HepG2 (cell line): ENCODE results near the gene DAD1.

Source experiments
- POLR2AphosphoS5 ChIP-seq: IDR thresholded peaks from 2 replicates; pipeline ENCODE4 v1.6.1; 2012; ENCODE audit warnings: low read depth, low read length
- XBP1 ChIP-seq: sonication (generic); formaldehyde crosslinking; IDR thresholded peaks from 2 replicates; pipeline ENCODE4 v1.5.0; 2020; ENCODE audit warnings: missing genetic modification reagents
- TF ChIP-seq, protein P1 (sequence below), 2 experiments: IDR thresholded peaks; 2 replicates each; pipeline ENCODE4 v1.6.1; 2011 to 2012; ENCODE audit warnings: low read length in 2 of 2, borderline replicate concordance in 1 of 2, low read depth in 1 of 2, mild to moderate bottlenecking in 1 of 2, moderate library complexity in 1 of 2
- TF ChIP-seq, protein P2 (sequence below), 2 experiments: sonication (generic) in 1 of 2; formaldehyde crosslinking in 1 of 2; IDR thresholded peaks; 2 replicates each; pipeline versions ENCODE4 v1.5.1 to v1.6.1; 2011 to 2020; ENCODE audit warnings: borderline replicate concordance in 1 of 2, low read depth in 1 of 2, low read length in 1 of 2, mild to moderate bottlenecking in 1 of 2, missing genetic modification reagents in 1 of 2, moderate library complexity in 1 of 2
- TF ChIP-seq, protein P3 (sequence below): sonication (generic); formaldehyde crosslinking; IDR thresholded peaks from 2 replicates; pipeline ENCODE4 v1.5.0; 2020; ENCODE audit warnings: mild to moderate bottlenecking, missing genetic modification reagents, moderate library complexity

DNA sequence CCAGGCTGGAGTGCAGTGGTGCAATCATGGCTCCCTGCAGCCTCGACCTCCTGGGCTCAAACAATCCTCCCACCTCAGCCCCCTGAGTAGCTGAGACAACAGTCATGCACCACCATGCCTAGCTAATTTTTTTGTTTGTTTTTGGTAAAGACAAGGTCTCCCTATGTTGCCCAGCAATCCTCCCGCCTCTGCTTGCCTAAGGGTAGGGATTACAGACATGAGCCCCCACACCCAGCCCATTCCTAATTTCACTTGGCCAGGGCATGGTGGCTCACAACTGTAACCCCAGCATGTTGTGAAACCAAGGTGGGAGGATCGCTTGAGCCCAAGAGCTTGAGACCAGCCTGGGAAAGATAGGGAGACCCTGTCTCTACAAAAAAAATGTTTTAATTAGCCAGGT, 9.1 kb downstream of the DAD1 start:
- no peak for TF ChIP-seq POLR2AphosphoS5
- TF ChIP-seq, protein P1, sequence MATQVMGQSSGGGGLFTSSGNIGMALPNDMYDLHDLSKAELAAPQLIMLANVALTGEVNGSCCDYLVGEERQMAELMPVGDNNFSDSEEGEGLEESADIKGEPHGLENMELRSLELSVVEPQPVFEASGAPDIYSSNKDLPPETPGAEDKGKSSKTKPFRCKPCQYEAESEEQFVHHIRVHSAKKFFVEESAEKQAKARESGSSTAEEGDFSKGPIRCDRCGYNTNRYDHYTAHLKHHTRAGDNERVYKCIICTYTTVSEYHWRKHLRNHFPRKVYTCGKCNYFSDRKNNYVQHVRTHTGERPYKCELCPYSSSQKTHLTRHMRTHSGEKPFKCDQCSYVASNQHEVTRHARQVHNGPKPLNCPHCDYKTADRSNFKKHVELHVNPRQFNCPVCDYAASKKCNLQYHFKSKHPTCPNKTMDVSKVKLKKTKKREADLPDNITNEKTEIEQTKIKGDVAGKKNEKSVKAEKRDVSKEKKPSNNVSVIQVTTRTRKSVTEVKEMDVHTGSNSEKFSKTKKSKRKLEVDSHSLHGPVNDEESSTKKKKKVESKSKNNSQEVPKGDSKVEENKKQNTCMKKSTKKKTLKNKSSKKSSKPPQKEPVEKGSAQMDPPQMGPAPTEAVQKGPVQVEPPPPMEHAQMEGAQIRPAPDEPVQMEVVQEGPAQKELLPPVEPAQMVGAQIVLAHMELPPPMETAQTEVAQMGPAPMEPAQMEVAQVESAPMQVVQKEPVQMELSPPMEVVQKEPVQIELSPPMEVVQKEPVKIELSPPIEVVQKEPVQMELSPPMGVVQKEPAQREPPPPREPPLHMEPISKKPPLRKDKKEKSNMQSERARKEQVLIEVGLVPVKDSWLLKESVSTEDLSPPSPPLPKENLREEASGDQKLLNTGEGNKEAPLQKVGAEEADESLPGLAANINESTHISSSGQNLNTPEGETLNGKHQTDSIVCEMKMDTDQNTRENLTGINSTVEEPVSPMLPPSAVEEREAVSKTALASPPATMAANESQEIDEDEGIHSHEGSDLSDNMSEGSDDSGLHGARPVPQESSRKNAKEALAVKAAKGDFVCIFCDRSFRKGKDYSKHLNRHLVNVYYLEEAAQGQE (IDR thresholded peaks at IDR 0.05; ENCODE audit: borderline replicate concordance in 1 of 2, low read depth in 1 of 2, low read length in 2 of 2), result no peak
- no peak for TF ChIP-seq XBP1
- TF ChIP-seq, protein P2, sequence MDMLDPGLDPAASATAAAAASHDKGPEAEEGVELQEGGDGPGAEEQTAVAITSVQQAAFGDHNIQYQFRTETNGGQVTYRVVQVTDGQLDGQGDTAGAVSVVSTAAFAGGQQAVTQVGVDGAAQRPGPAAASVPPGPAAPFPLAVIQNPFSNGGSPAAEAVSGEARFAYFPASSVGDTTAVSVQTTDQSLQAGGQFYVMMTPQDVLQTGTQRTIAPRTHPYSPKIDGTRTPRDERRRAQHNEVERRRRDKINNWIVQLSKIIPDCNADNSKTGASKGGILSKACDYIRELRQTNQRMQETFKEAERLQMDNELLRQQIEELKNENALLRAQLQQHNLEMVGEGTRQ (IDR thresholded peaks at IDR 0.05; ENCODE audit: low read depth, low read length), result no peak
- TF ChIP-seq, protein P2 (CRISPR knock-in tag; IDR thresholded peaks at IDR 0.05; ENCODE audit: borderline replicate concordance), result no peak
- TF ChIP-seq, protein P3, sequence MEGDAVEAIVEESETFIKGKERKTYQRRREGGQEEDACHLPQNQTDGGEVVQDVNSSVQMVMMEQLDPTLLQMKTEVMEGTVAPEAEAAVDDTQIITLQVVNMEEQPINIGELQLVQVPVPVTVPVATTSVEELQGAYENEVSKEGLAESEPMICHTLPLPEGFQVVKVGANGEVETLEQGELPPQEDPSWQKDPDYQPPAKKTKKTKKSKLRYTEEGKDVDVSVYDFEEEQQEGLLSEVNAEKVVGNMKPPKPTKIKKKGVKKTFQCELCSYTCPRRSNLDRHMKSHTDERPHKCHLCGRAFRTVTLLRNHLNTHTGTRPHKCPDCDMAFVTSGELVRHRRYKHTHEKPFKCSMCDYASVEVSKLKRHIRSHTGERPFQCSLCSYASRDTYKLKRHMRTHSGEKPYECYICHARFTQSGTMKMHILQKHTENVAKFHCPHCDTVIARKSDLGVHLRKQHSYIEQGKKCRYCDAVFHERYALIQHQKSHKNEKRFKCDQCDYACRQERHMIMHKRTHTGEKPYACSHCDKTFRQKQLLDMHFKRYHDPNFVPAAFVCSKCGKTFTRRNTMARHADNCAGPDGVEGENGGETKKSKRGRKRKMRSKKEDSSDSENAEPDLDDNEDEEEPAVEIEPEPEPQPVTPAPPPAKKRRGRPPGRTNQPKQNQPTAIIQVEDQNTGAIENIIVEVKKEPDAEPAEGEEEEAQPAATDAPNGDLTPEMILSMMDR (CRISPR knock-in tag), result no peak
